DOHH2 (cell line): Measurements from ENCODE around the gene ST6GALNAC1.

ENCODE experiments used
- EZH2phosphoT487 ChIP-seq: fragments of 200-600 bp; sonication (generic); IDR thresholded peaks from 2 replicates; pipeline ENCODE4 v1.6.1; 2017; ENCODE audit warnings: borderline replicate concordance, mild to moderate bottlenecking, antibody characterized with exemption, low read length, moderate library complexity, mixed read lengths
- TF ChIP-seq, protein P1 (sequence below): fragments of 200-600 bp; sonication (generic); IDR thresholded peaks from one replicate; pipeline ENCODE4 v1.5.1; 2014; ENCODE audit warnings: antibody characterized with exemption, mild to moderate bottlenecking, low read depth, low read length; ENCODE audit not compliant: poor library complexity, severe bottlenecking

GRCh38 chr17:76635039-76635438 is 8.5 kb downstream of the ST6GALNAC1 start:
- no peak for TF ChIP-seq EZH2phosphoT487
- TF ChIP-seq, protein P1, sequence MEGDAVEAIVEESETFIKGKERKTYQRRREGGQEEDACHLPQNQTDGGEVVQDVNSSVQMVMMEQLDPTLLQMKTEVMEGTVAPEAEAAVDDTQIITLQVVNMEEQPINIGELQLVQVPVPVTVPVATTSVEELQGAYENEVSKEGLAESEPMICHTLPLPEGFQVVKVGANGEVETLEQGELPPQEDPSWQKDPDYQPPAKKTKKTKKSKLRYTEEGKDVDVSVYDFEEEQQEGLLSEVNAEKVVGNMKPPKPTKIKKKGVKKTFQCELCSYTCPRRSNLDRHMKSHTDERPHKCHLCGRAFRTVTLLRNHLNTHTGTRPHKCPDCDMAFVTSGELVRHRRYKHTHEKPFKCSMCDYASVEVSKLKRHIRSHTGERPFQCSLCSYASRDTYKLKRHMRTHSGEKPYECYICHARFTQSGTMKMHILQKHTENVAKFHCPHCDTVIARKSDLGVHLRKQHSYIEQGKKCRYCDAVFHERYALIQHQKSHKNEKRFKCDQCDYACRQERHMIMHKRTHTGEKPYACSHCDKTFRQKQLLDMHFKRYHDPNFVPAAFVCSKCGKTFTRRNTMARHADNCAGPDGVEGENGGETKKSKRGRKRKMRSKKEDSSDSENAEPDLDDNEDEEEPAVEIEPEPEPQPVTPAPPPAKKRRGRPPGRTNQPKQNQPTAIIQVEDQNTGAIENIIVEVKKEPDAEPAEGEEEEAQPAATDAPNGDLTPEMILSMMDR: no peak
